Testis (tissue), 2 donors: ENCODE data around the gene FNIP1.

Experiments
- CTCF ChIP-seq, 3 experiments: fragments of 450-650 bp in 2 of 3; fragments of 200-600 bp in 1 of 3; sonication (generic) in 1 of 3; IDR thresholded peaks; one replicate each; pipeline ENCODE4 v1.5.1; 2016 to 2019; ENCODE audit warnings: antibody characterized with exemption in 3 of 3, mild to moderate bottlenecking in 2 of 3, moderate library complexity in 1 of 3
- POLR2A ChIP-seq: fragments of 450-650 bp; IDR thresholded peaks from one replicate; pipeline ENCODE4 v1.6.1; 2017; ENCODE audit warnings: antibody characterized with exemption, mild to moderate bottlenecking, moderate library complexity

- TF ChIP-seq CTCF (IDR thresholded peaks at IDR 0.05) (no peak), POLR2A (no peak)
Observed at GRCh38 chr5:131644822-131645221, 152.0 kb downstream of the FNIP1 start.
